Germinal center (tissue), 1 donor: ENCODE measurements around the gene MEGF11.

Experiments used
- DNase-seq: peaks from one replicate; pipeline ENCODE4 v3.0.0; 2012; ENCODE audit warnings: mixed read lengths, low spot score

MEGF11 gene

GRCh38 chr15:66139591-66140207 is 113.9 kb downstream of the MEGF11 start:
- no peak for DNase-seq

GRCh38 chr15:66138892-66139590 is 114.5 kb downstream of the MEGF11 start:
- no peak for DNase-seq

GRCh38 chr15:66138096-66138783 is 115.3 kb downstream of the MEGF11 start:
- no peak for DNase-seq

GRCh38 chr15:66136948-66137347 is 116.6 kb downstream of the MEGF11 start:
- DNase-seq = no peak

- no peak for DNase-seq
Observed at GRCh38 chr15:66135664-66136063, 117.9 kb downstream of the MEGF11 start.

- DNase-seq = no peak
Observed at GRCh38 chr15:66134284-66134683, 119.3 kb downstream of the MEGF11 start.

GRCh38 chr15:66133247-66133885 is 120.2 kb downstream of the MEGF11 start:
- DNase-seq = no peak

GRCh38 chr15:66132251-66132816 is 121.2 kb downstream of the MEGF11 start:
- no peak for DNase-seq

GRCh38 chr15:66131831-66132230 is 121.7 kb downstream of the MEGF11 start:
- no peak for DNase-seq

GRCh38 chr15:66131200-66131599 is 122.3 kb downstream of the MEGF11 start:
- no peak for DNase-seq

- no peak for DNase-seq
Observed at GRCh38 chr15:66130496-66131034, 123.0 kb downstream of the MEGF11 start.

GRCh38 chr15:66129586-66129985 is 124.0 kb downstream of the MEGF11 start:
- no peak for DNase-seq

GRCh38 chr15:66128116-66128680 is 125.4 kb downstream of the MEGF11 start:
- no peak for DNase-seq

- DNase-seq = no peak
Observed at GRCh38 chr15:66126456-66126855, 127.1 kb downstream of the MEGF11 start.

GRCh38 chr15:66126031-66126441 is 127.5 kb downstream of the MEGF11 start:
- no peak for DNase-seq

GRCh38 chr15:66124651-66125050 is 128.9 kb downstream of the MEGF11 start:
- DNase-seq = no peak

GRCh38 chr15:66123799-66124198 is 129.8 kb downstream of the MEGF11 start:
- no peak for DNase-seq

GRCh38 chr15:66120422-66120821 is 133.1 kb downstream of the MEGF11 start:
- DNase-seq = no peak

GRCh38 chr15:66117841-66118240 is 135.7 kb downstream of the MEGF11 start:
- no peak for DNase-seq

- no peak for DNase-seq
Observed at GRCh38 chr15:66115568-66116206, 137.9 kb downstream of the MEGF11 start.

GRCh38 chr15:66114863-66115425 is 138.6 kb downstream of the MEGF11 start:
- no peak for DNase-seq
